ENCODE measurements around the gene ABCA3. TPM values are rescaled to one million over a fixed set of nuclear protein-coding genes. Genes with fewer than 3 reads are reported as not detected.

The ABCA3 gene
- total and polyA plus RNA-seq, 2 of the 8 experiments (the other 6 are each of a cell fraction or from before 2014, with no cell fraction given) = 5.7 to 7.9 TPM

- Histone ChIP-seq H4K20me1 (replicated peaks in 1 of 2; ENCODE audit: control insufficient read depth in 1 of 2, insufficient read depth in 2 of 2, low read length in 2 of 2) (no peaks in the 10 kb centered on the region), H3K14ac (ENCODE audit: insufficient read length) (no peak overlapping the region), H4K8ac (ENCODE audit: extremely low read depth, insufficient read depth, low read length) (no peak overlapping the region), H3K4me1 (replicated peaks in 1 of 4; ENCODE audit: control insufficient read depth in 3 of 4, insufficient read depth in 4 of 4, low read length in 3 of 4) (peaks cover 2 to 10% (median 8%) of the 10 kb centered on the region in 4 experiments), H3K4ac (replicated peaks; ENCODE audit: insufficient read length, low read depth, low read length) (no peak overlapping the region), H2BK12ac (ENCODE audit: low read depth, low read length) (no peak overlapping the region; the same call in 1 of the 2 replicates), H3K27ac (ENCODE audit: low read depth, low read length) (no peak overlapping the region), H3K27me3 (replicated peaks in 1 of 4; ENCODE audit: control insufficient read depth in 3 of 4, extremely low read depth in 1 of 4, insufficient read depth in 3 of 4, low read length in 3 of 4) (no peaks in the 10 kb centered on the region), H3K18ac (ENCODE audit: extremely low read depth, low read length) (no peak overlapping the region; the same call in 1 of the 2 replicates), H3K79me2 (ENCODE audit: control insufficient read depth in 1 of 2, insufficient read depth in 2 of 2, low read length in 2 of 2) (no peaks in the 10 kb centered on the region), H3K4me2 (ENCODE audit: insufficient read depth in 1 of 2, low read depth in 2 of 2, low read length in 2 of 2) (no peak overlapping the region), H3K23ac (ENCODE audit: insufficient read length) (no peak overlapping the region), H3K4me3 (ENCODE audit: extremely low read depth in 1 of 4, insufficient read depth in 2 of 4, low read depth in 3 of 4, low read length in 4 of 4) (no peak overlapping the region), H3K79me1 (ENCODE audit: low read depth, low read length) (no peaks in the 10 kb centered on the region; the same call in none of the 2 replicates), H3K56ac (replicated peaks; ENCODE audit: insufficient read length, low read depth, low read length) (no peak overlapping the region), H2BK5ac (ENCODE audit: low read depth, low read length) (0 out of 2 replicates have a peak overlapping the region, but pooled peaks have one; percentile 68), H2AFZ (ENCODE audit: low read length) (no peak overlapping the region), H2BK120ac (replicated peaks; ENCODE audit: low read depth, low read length) (no peak overlapping the region), H2BK15ac (ENCODE audit: low read length) (no peak overlapping the region), H4K91ac (replicated peaks; ENCODE audit: insufficient read length, low read length) (peak overlapping the region; percentile 89), H2BK20ac (ENCODE audit: low read length) (peak overlapping the region; percentile 32; the same call in 1 of the 2 replicates), H3K23me2 (ENCODE audit: low read depth, low read length) (no peaks in the 10 kb centered on the region), H4K5ac (ENCODE audit: insufficient read length, low read depth, low read length) (no peak overlapping the region), H3K9me3 (ENCODE audit: insufficient read depth in 2 of 2, low read depth in 1 of 2, low read length in 1 of 2) (peaks cover 6 to 7% of the 10 kb centered on the region in 2 experiments), H3K9ac (replicated peaks in 1 of 4; ENCODE audit: extremely low read depth in 1 of 4, low read depth in 3 of 4, low read length in 3 of 4) (no peak overlapping the region), H2AK5ac (ENCODE audit: low read depth, low read length) (peak overlapping the region; percentile 53; the same call in 1 of the 2 replicates), H3K36me3 (ENCODE audit: control insufficient read depth in 2 of 4, insufficient read depth in 4 of 4, low read length in 3 of 4) (peaks cover 0 to 5% (median 0%) of the 10 kb centered on the region in 4 experiments; a peak in 1 of 8 replicates)
- WGBS, 2 experiments (ENCODE audit: extremely low coverage in 1 of 2, insufficient coverage in 1 of 2, insufficient read length in 1 of 2, insufficient replicate concordance in 2 of 2, low coverage in 1 of 2, low lambda C conversion rate in 2 of 2, missing lambda C conversion rate in 1 of 2) = 89% methylated on average over 3 of the region's 3 CpGs; no CpG with 5 or more reads in 1 of the 2 experiments
- ChIA-PET CTCF (ENCODE audit: partially characterized antibody) (interaction anchor here (1.1 to 1.8 kb wide), 7 partner anchors 10 to 109 kb away, joined by 3 to 5 read pairs (median 3); no protein-coding TSS in a partner anchor), POLR2A (ENCODE audit: partially characterized antibody) (interaction anchor here (0.5 to 0.8 kb wide), 2 partner anchors 28 to 49 kb away, joined by 3 read pairs; no protein-coding TSS in a partner anchor)
- TF ChIP-seq BCL11A (IDR thresholded peaks at IDR 0.05; ENCODE audit: low read depth in 2 of 2, low read length in 2 of 2) (no peak), CEBPB (IDR thresholded peaks at IDR 0.05; ENCODE audit: low read depth, low read length) (no peak)
- FAIRE-seq (no peak), DNase-seq (ENCODE audit: low read depth in 1 of 2, low spot score in 2 of 2) (no peak)
Measured at GRCh38 chr16:2388139-2388874, 47.8 kb upstream of the ABCA3 start.

All from H1 (cell line).